GM19240 (cell line): ENCODE results near the gene PHLDA3.

ENCODE experiments used
- DNase-seq: peaks from one replicate; pipeline ENCODE4 v3.0.0; 2011; ENCODE audit warnings: low spot score; ENCODE audit not compliant: insufficient read length

The PHLDA3 gene

DNA sequence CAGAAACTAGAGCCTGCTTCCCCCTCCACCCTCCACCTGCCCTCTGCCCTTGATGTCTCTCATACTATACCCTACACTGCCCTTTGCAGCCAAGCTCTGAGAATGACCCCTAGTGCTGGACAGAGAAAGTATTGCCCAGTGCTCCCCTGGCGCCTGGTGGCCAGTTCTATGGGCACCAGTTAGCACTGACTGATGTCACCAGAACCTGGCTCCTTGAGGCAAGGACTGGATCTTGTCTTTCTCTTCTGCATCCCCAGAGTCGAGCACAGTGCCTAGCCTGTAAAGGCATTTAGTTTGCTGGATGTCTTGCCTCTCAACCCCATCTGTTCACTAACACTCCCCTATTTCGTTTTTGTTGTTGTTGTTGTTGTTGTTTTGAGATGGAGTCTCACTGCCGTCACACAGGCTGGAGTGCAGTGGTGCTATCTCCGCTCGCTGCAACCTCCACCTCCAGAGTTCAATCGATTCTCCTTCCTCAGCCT, 5.9 kb downstream of the PHLDA3 start:
- DNase-seq = no peak

DNA sequence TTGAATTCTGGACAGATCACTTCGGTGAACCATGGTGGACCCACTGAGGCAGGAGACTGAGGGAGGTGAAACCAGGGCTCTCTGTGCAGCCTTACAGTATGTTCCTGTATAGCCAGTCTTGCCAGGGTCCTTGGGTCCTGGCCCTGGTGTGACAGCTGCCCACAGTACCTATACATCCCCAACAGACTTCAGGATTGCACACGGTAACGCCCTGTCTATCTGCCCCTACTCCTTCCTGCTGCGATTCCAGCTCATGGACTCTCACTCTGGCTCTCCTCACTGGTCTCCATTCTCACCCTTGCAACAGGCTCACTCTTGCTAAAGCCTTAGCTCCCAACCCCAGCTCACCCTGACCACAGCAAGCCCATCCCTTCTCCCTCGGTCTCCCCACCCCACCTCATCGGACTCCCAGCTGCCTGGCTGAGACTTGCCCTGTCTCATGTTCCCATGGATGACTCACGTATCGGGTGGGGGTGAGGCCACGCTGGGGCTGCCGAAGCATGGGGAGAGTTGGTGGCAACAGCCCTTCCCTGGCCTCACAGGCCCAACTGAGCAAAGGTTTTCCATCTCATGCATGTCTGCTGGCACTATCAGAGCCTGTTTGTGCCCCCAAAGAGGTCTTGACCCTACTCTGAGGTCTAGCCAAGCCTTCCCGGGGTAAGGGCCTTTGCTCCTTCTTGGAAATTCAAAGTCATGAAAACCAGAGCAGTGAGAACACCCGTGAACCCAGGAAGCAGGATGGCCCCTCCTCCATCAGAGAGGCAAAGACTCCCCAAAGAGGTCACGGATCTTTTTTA, 7.1 kb downstream of the PHLDA3 start:
- no peak for DNase-seq

DNA sequence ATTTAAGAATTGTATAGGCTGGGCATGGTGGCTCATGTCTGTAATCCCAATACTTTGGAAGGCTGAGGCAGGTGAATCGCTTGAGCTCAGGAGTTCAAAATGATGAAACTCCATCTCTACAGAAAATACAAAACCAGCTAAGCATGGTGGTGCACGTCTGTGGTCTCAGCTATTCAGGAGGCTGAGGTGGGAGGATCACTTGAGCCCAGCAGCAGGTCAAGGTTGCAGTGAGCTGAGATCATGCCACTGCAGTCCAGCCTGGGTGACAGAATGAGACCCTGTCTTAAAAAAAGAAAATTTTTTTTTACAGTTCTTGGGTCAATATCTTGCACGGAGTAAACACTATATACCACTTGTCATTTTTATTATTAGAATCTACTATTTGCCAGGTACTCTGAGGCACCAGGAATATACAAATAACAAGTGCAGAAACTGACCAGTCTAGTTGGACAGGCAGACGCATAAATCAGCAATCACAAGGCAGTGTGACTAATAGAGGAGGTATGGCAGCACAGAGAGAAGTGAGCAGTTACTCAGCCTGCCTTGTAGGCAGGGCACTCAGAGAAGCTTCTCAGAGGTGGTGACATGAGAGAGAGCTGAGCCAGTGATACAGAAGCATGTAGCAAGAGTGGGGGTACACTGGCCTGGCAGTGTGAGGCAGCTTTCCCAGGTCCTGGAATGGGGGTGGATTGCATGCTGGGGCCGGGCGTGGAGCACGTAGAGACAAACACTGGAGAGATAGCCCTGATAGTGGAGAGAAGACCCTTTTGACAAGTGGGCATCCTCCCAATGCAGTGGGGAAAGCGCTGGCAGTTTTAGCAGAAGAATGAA, 8.0 kb downstream of the PHLDA3 start:
- no peak for DNase-seq

DNA sequence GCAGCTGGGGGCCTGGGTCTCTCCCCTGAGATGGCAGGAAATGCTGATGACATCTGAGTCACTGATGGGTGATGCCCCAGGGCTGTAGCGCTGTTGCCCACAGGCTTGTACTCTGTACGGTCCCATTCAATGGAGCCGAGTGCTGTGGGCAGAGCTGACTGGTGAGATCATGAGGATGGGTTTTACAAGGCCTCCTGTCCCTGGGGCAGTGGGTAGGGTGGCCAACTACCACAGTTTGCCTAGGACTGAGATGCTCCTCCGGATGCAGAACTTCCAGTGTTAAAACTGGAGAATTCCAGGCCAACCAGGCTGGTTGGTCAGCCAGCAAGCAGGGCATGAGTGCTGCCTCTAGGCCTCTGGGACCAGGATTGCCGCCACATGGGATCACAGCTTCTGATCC, 9.2 kb downstream of the PHLDA3 start:
- DNase-seq = no peak

DNA sequence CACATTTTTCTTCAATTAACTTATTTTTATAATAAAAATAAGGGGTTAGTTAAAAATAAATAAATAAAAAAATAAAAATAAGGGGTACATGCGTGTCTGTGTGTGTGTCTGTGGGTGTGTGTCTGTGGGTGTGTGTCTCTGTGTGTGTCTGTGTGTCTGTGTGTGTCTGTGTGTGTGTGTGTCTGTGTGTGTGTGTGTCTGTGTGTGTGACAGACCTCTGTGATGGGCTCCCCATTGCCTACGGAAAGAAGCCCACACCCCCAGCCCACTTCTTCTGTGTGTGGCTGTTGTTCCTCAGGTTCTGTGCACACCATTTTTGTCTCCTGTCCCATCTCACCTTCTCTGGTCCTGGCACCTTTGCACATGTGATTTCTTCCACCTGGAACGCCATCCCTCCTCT, 9.9 kb downstream of the PHLDA3 start:
- DNase-seq = no peak

DNA sequence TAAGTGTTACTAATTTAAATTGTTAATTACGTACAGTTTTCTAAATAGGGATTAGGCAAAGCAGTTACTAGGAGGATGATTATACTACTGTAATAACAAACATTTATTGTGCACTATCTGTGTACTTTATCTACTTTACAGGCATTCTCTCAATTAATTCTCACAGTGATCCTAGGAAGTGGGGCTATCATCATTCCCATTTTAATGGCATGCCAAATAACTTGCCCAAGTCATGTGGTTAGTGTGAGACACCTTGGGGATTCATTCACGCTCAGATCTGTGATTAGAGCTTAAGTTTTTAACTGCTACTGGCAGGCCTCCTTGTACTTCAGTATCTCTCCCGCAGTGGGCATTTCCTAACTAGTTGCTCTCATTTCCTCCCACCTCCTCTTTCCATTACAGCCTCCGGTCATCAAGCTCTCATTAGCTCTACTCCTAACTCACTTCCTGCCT, 11.5 kb downstream of the PHLDA3 start:
- no peak for DNase-seq

DNA sequence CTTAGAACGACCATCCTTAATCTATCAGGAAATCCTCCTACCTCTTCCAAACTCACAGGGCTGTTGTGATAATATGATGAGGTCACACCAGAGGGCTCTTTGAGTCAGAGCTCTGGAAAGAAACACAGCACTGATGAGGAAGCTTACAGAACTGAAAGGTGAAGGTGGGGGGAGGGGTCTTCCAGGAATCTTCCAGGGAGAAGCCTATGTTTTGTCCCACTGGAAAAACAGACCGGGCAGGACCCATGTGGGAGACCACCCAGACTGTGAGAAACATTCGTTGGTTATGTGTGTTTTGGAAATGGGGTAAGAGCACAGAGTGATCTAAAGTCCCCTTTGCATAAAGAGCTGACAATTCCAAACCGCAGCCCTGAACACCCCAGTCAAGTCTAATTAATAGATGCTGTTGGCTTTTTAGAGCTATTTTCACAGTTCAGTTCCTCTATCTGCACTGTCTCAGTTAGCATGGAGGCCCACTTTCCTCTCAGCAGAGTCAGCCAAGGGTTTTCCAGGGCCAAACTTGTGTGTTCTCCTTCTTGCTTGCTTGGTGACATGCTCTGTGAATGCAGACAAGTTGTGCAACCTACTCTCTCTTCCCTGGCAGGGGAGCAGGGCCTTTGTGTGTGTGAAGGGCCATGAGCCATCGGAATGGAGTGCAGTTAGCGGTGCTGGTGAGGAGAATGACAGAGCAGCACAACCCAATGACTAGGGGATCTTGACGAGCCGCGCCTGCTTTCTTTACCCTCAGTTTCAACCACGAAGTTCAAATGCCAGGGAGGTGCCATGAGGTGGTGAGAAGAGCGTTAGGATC, 12.3 kb downstream of the PHLDA3 start:
- no peak for DNase-seq

DNA sequence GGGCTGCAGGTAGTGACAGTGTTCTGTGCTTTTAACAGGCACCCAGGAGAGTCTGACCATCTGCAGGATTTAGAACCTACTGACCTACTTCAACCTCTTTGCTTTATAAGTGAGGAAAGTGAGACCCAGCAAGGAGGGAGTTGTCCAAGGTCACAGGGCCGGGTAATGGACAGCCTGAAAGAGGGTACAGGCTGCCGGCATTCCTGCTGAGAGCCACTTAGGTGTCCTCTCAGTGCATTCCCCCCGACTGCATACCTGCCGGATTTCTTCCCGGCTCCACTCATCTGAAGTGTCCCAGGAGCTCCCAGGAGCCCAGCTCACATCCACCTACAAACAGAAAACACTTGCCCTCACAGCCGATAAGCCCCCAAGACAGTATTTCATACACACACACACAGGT, 13.9 kb downstream of the PHLDA3 start:
- no peak for DNase-seq

DNA sequence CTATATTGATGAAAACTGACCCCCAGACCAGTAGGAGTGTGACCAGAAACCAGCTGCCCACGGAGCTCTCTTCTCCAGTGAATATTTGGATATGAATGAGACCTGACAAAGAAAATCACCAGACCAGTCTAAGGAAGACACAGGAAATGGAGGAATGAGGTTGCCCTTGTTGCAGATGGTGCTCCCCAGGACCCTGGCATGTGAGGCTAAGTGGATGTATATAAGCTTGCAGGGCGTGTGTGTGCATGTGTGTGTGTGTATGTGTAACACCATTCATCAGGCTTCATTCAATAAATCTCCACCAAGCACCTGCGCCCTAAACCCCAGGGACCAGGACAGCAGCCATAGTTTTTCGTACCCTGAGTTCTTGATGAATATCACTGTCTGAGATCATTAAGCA, 14.4 kb downstream of the PHLDA3 start:
- no peak for DNase-seq

DNA sequence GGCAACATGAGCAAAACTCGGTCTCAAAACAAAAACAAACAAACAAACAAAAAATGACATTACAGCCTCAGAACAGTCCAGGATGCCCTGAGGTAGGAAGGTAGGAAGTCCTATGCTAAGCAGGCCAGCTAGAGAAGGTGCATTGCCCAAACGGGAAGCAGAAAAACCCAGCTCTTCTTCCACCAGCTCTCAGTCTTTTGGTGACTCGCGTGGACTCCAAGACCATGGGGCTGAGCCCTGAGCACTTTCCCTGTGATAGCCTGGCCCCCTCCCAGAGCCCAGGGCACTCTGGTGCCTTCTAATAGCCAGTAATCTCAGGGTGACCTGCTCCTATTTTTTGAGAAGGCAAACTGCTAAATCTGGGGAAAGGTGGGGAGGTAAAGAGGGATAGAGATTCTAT, 16.1 kb downstream of the PHLDA3 start:
- no peak for DNase-seq

DNA sequence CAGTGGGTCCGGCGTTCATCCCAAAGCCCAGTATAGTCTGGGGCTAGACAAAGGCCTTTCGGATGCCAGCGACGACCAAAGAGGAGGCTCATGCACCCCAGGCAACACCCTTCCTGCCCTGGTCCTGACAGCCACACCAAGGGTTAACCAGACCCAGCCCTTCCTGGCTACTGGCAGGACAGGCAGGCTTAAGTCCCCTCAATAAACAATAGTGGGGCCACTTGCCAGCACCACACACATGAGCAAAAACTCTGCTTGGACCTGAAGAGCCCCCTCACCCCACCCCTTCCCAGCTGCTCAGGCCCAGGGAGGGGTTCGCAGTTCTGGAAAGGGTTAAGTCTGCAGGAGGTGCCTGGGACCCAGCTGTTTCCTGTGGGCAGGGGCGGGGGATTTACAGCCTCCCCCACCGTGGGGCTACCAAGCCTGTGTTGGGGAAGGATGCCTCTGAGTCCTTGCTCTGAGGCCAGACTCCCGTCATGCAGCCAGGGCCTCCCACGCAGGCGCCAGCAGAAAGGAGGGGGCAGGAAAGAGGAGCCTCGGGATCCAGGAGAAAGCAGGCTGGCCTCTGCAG, 18.2 kb downstream of the PHLDA3 start:
- DNase-seq = no peak

DNA sequence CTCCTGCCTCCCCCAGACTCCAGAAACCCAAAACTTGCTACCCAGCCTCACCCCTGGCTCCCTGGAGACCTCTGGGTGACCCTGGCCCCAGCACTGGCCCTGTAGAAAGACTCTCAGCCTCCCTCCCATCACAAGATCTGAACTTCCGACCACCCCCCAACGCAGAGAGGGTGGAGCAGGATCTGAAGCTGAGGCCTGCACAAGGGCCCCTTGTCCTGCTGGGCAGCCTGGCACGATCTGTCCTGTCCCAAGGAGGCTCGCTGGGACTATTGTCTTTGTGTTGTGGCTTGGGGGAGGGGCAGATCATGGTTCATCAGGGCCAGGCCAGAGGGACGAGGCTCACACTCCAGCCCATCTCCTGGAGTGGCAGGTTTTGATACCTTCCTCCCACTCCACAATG, 20.0 kb downstream of the PHLDA3 start:
- DNase-seq = no peak

DNA sequence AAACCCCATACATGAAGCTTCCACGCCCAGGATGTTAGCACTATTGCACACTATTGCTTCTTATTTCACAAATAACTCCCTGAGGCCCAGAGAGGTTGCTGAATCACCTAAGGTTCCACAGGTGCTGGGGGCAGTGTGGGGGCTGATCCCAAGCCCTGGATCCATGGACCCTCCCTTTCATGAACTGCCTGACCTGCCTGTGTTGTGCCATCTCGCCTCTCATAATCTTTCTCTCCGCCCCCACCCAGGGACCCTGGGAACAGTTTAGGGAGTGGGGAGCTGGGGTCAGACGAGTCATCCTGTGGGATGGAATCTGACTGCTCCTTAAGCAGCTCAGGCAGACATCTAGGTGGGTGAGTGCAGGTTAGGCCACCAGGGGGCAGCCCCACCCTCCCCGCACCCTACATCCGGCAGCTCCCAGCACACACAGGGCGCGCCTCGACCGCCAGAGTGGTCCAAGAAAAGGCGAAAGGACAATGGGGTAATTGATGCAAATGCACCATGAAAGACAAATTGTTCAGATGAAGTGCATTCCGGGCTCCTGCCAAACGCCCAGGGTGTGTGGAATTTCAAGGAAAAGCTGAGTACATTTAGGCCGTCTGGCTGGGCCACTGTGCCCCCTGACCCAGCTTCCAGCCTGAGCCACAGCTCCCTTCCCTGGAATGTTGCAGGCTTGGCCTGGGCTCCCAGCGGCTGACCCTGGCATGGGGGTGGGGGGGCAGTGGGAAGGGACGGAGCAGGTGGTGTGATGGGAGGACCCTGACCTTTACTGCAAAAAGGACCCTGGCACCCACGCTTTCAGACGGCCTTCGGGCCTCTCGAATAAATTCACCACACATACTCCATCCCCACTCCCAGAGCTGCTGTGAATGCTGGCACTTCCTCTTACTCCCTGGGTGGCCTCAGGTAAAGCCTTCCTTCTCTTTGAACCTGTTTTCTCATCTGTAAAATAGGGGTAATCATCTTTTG, 20.8 kb downstream of the PHLDA3 start:
- peak; percentile 87 for DNase-seq

DNA sequence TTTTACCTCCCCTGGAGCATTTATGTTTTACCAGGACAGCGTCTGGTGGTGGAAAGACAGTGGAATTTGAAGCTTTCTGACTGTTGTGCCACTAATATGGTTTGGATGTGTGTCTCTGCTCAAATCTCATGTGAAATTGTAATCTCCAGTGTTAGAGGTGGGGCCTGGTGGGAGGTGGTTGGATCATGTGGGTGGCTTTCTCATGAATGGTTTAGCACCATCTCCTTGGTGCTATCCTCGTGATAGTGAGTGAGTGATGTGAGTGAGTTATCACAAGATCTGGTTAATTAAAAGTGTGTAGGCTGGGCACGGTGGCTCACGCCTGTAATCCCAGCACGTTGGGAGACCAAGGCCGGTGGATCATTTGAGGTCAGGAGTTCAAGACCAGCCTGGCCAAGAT, 23.7 kb downstream of the PHLDA3 start:
- no peak for DNase-seq

DNA sequence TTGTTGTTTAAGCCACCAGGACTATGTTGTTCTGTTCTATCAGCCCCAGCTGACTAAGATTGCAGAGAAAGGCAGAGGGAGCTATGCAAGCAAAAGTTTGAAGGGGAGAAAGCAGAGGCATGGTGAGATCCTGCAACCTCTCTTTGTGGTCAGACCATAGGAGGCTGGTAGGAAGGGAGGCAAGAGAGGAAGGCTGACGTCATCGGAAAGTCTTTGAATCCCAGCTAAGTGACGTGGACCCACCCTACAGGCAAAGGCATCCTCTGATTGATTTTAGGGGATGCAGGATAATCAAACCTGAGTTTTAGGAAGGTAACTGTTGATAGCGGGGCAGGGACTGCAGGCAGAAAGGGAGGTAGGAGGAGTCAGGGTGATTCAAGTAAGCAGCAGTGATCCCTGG, 24.2 kb downstream of the PHLDA3 start:
- DNase-seq = no peak

DNA sequence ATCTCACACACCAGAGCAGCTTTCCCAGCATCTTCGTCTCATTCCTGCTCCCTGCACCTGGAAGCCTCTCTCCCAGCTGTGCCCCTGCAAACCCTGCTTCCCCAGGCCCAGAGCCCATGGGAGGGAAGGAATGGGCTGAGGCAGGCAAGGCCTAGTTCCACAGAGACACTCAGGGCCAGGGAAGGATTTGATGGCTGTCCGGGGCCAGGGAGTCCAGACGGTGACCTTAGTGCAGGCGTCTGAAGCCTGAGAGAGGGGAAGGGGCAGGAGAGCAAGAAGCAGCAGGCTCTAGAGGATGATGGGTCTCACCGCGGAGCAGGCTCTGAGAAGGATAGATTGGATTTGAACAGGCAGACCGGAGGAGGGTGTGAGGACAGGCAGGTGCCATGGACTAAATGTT, 25.2 kb downstream of the PHLDA3 start:
- DNase-seq = no peak

DNA sequence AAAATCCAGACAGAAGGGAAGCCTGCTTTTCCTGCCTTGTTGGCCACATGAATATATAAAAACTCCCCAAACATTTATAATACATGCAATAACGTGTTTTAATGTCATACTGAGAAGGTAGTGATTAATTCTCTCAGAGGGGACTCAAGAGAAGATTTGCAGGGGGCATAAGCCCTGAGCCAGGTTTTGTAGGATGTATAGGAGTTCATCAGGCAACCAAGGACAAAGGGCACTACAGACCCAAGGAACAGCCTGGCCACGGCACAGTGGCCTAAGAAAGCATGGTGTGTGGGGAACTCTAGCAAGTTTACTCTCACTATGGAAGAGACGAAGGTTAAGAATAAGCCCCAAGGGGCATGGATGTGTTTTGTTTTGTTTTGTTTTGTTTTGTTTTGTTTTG, 32.0 kb downstream of the PHLDA3 start:
- no peak for DNase-seq

DNA sequence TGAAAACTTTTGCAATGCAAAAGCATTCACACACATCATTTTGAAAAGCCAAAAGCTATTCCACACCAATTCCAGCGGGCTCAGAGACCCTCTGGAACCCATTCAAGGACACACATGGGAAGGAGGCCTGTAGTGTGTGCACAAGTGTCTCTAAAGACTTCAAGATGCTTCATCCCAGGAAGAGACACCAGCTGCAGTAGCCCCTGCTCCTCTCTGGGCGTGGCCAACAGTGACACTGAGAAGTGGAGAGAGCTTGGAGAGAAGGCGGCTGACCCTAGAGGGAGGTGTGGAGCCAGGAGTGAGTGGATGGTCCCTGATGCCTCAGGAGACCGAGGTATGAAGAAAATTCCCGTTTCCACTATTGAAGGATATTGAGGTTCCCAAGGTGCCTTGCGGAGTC, 32.6 kb downstream of the PHLDA3 start:
- no peak for DNase-seq

DNA sequence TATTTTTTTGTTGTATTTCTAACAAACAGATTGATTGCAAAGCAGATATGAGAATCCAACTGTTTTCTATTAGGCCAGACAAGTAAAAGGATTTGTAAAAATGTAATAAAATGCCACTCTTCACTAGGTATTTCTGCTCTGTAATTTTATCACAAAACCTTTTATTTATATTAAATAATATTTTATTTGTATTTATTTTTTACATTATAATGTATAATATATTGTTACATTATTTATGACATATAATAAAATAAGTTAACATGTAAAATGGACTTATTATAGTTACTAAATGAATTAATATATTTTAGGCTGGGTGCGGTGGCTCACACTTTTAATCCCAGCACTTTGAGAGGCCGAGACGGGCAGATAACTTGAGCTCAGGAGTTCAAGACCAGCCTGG, 34.7 kb downstream of the PHLDA3 start:
- no peak for DNase-seq

DNA sequence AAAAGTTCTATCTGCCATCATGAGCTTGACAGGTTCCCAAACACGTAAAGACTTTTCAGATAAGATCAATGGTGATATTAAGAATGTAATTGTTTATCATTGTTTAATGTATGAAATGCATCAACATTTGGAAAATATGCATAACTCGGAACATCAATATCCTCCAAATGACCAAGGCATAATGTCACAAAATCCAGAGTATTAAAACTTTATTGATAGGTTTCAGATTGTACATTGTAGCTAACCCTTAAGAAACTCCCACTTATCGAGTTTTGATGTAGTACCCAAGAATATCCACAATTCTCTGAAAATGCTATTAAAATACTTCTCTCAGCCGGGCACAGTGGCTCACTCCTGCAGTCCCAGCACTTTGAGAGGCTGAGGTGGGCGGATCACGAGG, 35.4 kb downstream of the PHLDA3 start:
- no peak for DNase-seq
